Measurements from ENCODE around the gene ETS2. TPM values are rescaled to one million over a fixed set of nuclear protein-coding genes. Genes with fewer than 3 reads are reported as not detected.
"Not testable (repeated sequence)": the region's sequence is repeated elsewhere in the genome, so short reads cannot be mapped to it uniquely, and the experiment has no call there.

Gene ETS2
- total and polyA plus RNA-seq, 2 of the 8 experiments (the other 6 are each of a cell fraction or from before 2014, with no cell fraction given) = 11.0 to 45.1 TPM

- H2BK12ac ChIP-seq (ENCODE audit: low read depth, low read length); FAIRE-seq: not testable (repeated sequence)
- whole genome bisulfite sequencing, 2 experiments (ENCODE audit: extremely low coverage in 1 of 2, insufficient coverage in 1 of 2, insufficient read length in 1 of 2, insufficient replicate concordance in 2 of 2, low coverage in 1 of 2, low lambda C conversion rate in 2 of 2, missing lambda C conversion rate in 1 of 2) = 97% methylated on average over 4 of the region's 7 CpGs; no CpG with 5 or more reads in 1 of the 2 experiments
These were observed 22.4 kb downstream of the ETS2 start for GRCh38 chr21:38828111-38828510.

More at GRCh38 chr21:38828111-38828510, 22.4 kb downstream of the ETS2 start:
- POLR2A ChIA-PET (ENCODE audit: partially characterized antibody); H2BK120ac ChIP-seq (replicated peaks; ENCODE audit: low read depth, low read length); H4K91ac ChIP-seq (replicated peaks; ENCODE audit: insufficient read length, low read length); H3K4me3 ChIP-seq (ENCODE audit: extremely low read depth in 1 of 4, insufficient read depth in 2 of 4, low read depth in 3 of 4, low read length in 4 of 4); H3K36me3 ChIP-seq (ENCODE audit: control insufficient read depth in 2 of 4, insufficient read depth in 4 of 4, low read length in 3 of 4); H3K27me3 ChIP-seq (replicated peaks in 1 of 4; ENCODE audit: control insufficient read depth in 3 of 4, extremely low read depth in 1 of 4, insufficient read depth in 3 of 4, low read length in 3 of 4); H4K5ac ChIP-seq (ENCODE audit: insufficient read length, low read depth, low read length); H2AK5ac ChIP-seq (ENCODE audit: low read depth, low read length); H4K20me1 ChIP-seq (replicated peaks in 1 of 2; ENCODE audit: control insufficient read depth in 1 of 2, insufficient read depth in 2 of 2, low read length in 2 of 2); H3K27ac ChIP-seq (ENCODE audit: low read depth, low read length); H4K8ac ChIP-seq (ENCODE audit: extremely low read depth, insufficient read depth, low read length); H2BK20ac ChIP-seq (ENCODE audit: low read length); H3K23me2 ChIP-seq (ENCODE audit: low read depth, low read length); H2BK15ac ChIP-seq (ENCODE audit: low read length); H3K14ac ChIP-seq (ENCODE audit: insufficient read length); DNase-seq (ENCODE audit: low read depth in 1 of 2, low spot score in 2 of 2); H3K4ac ChIP-seq (replicated peaks; ENCODE audit: insufficient read length, low read depth, low read length); H2AFZ ChIP-seq (ENCODE audit: low read length); H3K9ac ChIP-seq (replicated peaks in 1 of 4; ENCODE audit: extremely low read depth in 1 of 4, low read depth in 3 of 4, low read length in 3 of 4); CTCF ChIA-PET (ENCODE audit: partially characterized antibody); H3K18ac ChIP-seq (ENCODE audit: extremely low read depth, low read length); H3K4me1 ChIP-seq (replicated peaks in 1 of 4; ENCODE audit: control insufficient read depth in 3 of 4, insufficient read depth in 4 of 4, low read length in 3 of 4); H3K23ac ChIP-seq (ENCODE audit: insufficient read length); H3K56ac ChIP-seq (replicated peaks; ENCODE audit: insufficient read length, low read depth, low read length); H3K9me3 ChIP-seq (ENCODE audit: insufficient read depth in 2 of 2, low read depth in 1 of 2, low read length in 1 of 2); H3K79me2 ChIP-seq (ENCODE audit: control insufficient read depth in 1 of 2, insufficient read depth in 2 of 2, low read length in 2 of 2); H3K4me2 ChIP-seq (ENCODE audit: insufficient read depth in 1 of 2, low read depth in 2 of 2, low read length in 2 of 2); H2BK5ac ChIP-seq (ENCODE audit: low read depth, low read length); H3K79me1 ChIP-seq (ENCODE audit: low read depth, low read length): not testable (repeated sequence)
